Loucy (cell line): ENCODE data around the gene ANGPTL5.

Experiments
- EZH2phosphoT487 ChIP-seq: fragments of 200-600 bp; IDR thresholded peaks from 2 replicates; pipeline ENCODE4 v1.6.1; 2018; ENCODE audit warnings: antibody characterized with exemption, mild to moderate bottlenecking, moderate library complexity, borderline replicate concordance
- TF ChIP-seq, protein P1 (sequence below): fragments of 200-600 bp; sonication (generic); conservative IDR thresholded peaks from 2 replicates; pipeline ENCODE4 v1.5.1; 2014; ENCODE audit warnings: mild to moderate bottlenecking, antibody characterized with exemption, low read length

GRCh38 chr11:101889767-101890166, 26.6 kb downstream of the ANGPTL5 start:
- TF ChIP-seq, protein P1, sequence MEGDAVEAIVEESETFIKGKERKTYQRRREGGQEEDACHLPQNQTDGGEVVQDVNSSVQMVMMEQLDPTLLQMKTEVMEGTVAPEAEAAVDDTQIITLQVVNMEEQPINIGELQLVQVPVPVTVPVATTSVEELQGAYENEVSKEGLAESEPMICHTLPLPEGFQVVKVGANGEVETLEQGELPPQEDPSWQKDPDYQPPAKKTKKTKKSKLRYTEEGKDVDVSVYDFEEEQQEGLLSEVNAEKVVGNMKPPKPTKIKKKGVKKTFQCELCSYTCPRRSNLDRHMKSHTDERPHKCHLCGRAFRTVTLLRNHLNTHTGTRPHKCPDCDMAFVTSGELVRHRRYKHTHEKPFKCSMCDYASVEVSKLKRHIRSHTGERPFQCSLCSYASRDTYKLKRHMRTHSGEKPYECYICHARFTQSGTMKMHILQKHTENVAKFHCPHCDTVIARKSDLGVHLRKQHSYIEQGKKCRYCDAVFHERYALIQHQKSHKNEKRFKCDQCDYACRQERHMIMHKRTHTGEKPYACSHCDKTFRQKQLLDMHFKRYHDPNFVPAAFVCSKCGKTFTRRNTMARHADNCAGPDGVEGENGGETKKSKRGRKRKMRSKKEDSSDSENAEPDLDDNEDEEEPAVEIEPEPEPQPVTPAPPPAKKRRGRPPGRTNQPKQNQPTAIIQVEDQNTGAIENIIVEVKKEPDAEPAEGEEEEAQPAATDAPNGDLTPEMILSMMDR, result no peak
- TF ChIP-seq EZH2phosphoT487, result no peak
